SK-N-MC (cell line): ENCODE measurements around the gene PIK3CG.

ENCODE experiments used
- EZH2 ChIP-seq: fragments of 200-600 bp; sonication (generic); IDR thresholded peaks from one replicate; pipeline ENCODE4 v1.6.1; 2017; ENCODE audit warnings: antibody characterized with exemption
- FOXP2 ChIP-seq: optimal IDR thresholded peaks from 2 replicates; pipeline ENCODE3; 2011; ENCODE audit warnings: mild to moderate bottlenecking, moderate library complexity; ENCODE audit not compliant: insufficient read depth; ENCODE audit errors: extremely low read length, control extremely low read depth
- POLR2AphosphoS5 ChIP-seq: IDR thresholded peaks from 2 replicates; pipeline ENCODE4 v1.6.1; 2012; ENCODE audit warnings: mild to moderate bottlenecking, low read depth, low read length, borderline replicate concordance

- no peak for TF ChIP-seq EZH2
- TF ChIP-seq POLR2AphosphoS5: no peak
- no peak for TF ChIP-seq FOXP2
Observed at GRCh38 chr7:106893591-106893990, 28.5 kb downstream of the PIK3CG start.
